Stimulated activated naive CD8-positive, alpha-beta T cell treated with anti-CD3 and anti-CD28 coated beads, Interleukin-15, Interleukin-2, amounts not matched to agents 100 U/mL and 50 U/mL, for 24 hours (primary cell): ENCODE measurements around the gene DPF3.
A peak's percentile ranks its signal among the peaks of the same experiment; 100 is the strongest.

Experiments used
- ATAC-seq: fragments of 150-1000 bp; cut with Tn5 transposase; one replicate; pipeline ENCODE4 v1.10.0; 2021
- DNase-seq: peaks from one replicate; pipeline ENCODE4 v3.0.0; 2021

The DPF3 gene

DNA sequence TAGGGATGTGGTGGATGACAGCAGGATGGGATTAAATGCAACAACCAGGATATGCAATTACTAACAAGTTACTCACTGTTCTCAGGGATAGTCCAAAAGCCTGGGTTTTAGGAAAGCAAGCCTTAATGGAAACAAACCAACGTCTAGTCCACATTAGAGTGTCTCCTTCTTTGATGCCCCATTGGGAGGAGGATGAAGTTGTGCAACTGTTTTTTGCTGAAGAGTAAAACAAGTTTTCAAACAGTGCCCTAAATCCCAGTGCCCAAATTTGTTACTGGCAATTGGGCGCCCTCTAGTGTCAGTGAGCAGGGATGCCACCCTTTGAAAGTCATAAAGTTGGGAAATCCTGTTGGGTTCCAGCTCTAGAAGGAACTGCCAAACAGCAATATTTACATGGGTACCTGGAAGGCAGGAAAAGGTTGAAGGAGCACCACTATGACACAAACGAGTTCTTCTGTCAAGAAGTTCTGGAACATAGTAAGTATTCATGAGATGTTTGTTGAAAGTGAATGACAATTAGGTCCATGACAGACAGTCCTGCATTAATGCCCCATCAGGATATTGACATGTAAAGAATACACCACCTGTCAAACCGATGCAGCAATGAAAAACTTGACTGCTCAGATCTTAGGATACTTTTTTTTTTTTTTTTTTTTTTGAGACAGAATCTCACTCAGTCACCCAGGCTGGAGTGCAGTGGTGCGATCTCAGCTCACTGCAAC lies 11.1 kb upstream of the DPF3 start:
- DNase-seq (peak; percentile 55), ATAC-seq (no peak)

DNA sequence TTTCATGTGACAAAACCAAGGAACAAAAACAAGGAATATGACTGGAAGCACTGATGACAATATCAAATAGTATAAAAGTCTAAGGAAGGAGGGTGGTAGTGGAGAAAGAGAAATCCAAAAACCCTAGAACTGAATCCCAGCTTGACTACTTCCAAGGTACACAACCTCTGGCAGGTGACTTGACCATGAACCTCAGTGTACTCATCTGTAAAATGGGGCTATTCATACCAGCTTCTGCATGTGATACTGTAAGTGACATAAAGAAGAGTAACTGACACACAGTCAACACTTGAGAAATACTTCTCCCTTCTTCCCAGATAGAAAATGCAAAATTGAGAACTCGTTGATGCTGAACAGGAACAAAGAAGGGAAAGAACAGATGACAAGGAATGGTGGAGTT lies 10.3 kb upstream of the DPF3 start:
- ATAC-seq (no peak), DNase-seq (no peak)

DNA sequence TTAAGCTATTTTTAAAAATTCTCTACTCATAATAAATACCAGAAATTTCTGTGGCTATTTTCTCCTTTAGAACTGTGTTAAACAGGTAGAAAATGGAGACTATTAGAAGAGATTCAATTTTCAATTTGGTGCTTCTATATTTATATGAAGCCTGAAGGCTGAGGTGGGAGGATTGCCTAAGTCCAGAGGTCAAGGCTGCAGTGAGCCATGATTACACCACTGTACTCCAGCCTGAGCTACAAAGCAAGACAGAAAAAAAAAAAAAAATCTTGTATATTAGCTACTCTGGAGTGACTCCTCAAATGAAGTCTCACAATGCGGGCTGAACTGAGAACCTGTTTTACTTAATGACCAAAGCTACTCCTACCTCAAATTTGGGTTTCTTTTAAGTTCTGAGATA lies 9.8 kb upstream of the DPF3 start:
- ATAC-seq, result no peak
- no peak for DNase-seq

DNA sequence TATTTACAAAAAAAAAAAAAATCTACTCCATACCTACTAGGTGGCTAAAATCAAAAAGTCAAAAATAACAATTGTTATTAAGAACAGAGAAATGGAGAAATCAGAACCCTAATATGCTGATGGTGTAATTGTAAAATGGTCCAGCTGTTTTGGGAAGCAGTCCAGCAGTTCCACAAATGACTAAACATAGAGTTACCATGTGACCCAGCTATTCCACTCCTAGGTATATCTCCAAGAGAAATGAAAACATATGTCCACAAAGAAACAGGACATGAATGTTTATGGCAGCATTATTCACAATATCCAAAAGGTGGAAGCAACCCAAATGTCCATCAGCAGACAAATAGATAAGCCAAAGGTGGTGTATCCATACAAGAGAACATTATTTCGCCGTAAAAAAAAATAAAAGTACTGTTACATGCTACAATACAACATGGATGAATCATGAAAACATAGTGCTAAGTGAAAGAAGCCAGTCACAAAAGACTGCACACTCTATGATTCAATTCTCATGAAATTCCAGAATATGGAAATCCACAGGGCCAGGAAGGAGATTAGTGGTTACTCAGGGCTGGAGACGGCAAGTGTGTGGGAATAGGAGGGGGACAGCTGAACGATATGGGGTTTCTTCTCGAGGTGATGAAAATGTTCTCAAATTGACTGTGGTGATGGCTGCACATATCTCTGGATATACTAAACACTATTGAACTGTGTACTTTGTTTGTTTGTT lies 9.1 kb upstream of the DPF3 start:
- no peak for ATAC-seq
- DNase-seq, result no peak

DNA sequence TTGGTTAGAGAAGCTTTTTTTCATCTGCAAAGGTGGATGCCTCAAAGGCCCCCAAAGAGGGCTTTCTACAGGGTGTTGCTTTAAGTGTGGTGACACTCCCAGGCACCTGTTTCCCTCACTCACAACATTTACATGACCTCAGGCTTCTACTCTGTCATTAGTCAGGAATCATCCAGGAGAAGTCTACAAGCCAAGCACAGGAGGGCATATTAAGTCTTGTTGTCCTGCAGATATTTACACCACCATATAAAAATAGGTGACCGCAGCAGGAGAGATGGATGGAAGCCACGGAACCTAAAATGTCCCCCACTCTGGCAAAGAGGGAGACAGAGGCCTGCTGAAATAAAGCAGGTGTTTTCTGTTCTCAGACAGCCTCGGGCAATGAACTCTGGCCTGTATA lies 7.5 kb upstream of the DPF3 start:
- ATAC-seq (no peak), DNase-seq (no peak)

DNA sequence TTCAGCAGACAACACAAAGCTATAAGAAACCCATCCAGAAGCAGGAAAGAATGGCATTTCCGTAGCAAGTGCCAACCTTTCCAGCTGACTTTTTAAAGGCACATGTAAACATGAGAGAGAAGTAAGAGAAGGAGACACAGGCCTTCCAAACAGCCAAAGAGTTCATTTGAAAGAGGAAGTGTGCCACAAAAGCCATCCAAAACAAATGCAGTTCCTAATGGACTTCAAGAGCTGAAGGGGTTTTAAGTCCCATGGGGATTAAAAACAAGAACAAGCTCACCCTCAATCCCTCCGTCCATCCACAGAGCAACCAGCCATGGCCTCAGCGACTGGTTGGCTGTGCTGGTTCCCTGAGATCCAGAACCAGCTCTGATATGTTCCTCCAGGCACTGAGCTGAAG lies 4.5 kb upstream of the DPF3 start:
- DNase-seq, result no peak
- ATAC-seq, result no peak

DNA sequence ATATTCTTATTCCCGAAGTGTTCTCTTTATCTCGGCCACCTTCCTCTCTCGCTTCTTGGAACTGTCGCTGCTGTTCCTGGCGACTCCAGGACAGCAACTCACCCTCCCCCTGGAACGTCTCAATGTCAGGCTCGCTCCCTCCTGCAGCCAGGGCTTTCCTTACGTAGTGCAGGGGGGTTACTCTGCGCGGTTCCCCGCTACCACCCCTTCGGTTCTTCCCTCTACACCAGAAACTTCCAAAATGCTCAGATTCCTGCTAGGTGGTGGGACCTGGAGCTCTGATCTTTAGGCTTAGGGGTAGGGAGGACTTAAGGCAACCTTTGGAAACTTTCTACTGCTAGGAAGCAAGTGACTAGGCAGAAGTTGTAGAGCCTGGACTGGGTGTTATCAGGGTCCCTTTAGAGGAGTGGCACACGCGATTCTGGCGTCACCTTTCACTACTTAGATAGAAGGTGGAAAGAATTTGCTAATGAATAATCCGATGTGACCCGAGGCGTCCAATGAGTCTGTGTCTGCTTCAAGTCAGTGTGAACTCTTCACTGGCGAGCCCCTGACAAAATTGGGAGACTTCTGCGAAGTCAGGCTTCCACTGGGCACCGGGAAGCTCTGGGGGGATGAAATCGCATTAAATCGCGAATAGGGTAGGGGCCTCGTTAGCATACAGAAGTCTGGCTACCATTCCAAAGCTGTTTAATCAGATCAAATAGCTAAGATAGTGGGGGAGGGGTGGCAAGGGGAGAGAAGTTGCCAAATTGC lies 900 bp upstream of the DPF3 start:
- no peak for ATAC-seq
- DNase-seq, result peak; percentile 8

DNA sequence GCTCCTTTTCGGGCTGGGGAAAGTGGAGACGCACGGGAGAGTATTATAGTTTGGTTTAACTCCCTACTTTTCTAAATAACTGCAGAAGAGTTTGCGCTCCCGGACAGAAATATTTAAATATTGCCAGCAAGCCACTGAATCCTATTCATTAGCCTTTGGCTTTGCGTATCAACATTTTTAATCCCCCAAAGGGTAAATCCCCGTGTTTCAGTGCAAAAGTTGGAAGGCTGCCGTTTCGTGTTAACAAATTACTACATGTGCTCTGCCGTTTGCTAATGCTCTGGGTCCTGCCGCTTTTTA lies 372 bp upstream of the DPF3 start:
- ATAC-seq (no peak), DNase-seq (no peak)

DNA sequence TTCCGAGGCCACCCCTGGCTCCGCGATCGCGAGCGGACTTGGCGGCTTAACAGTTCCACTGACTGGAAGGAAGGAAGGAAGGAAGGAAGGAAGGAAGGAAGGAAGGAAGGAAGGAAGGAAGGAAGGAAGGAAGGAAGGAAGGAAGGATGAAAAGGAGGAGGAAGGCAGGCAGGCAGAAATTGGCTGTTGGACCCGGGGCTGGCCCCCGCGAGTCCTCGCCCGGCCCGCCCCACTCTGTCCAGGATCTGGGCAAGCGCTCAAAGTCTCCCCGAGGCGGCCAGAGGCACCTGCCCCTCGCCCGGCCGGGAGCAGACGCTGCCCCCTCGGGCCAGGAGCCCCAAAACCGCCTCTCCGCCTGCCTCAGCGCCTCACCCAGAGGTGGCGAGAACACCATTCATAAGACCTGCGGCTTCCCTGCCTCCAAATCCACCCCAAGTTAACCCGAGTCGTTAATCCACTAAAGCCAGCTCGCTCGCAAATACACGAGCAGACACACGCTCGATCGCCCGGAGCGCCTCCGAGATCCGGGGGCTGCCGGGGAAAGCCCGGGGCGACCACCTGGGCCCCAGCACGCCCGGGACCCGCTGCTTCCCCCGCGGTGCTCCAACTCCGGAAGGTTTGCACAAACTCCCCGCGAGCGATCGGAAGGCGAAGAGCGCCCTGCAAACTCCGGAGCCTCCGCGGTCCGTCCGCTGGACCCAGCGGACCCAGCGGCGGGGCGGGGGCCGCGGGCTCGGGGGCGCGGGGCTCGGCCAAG lies 844 bp downstream of the DPF3 start:
- DNase-seq, result peak; percentile 48

DNA sequence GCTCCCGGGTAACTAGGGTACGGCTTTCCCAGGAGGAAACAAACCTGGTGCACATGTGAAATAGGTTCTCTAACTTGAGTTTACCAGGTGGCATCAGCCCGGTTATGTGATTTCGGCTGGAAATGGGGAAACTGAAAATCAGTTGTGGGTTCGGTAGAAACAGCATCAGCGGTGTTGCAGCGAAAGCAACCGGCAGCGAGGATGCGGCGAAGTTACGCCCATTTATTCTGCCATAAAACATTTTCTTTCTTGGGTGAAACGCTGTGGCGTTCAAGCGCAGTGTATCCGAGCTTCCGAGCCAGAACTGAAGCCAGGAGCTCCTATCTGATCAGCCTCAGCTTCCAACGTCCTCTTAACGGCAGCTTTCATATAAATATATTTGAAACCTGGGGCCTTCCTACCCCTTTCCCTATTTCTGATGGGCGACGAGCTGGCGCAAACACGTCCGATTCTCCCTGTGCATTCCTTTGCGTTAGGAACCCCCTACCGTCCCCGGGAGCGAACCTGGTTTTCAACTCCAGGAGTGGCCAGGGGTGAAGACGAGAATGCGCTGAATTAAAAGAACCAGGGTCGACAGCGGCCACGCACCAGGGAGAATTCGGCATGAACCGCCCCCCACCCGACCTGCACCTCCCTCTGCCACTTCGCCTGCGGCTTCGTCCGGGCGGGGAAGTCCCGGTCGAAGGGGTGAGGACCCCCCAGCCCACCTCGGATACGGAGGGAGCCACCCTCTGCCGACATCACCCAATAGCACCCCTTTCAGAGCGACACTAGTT lies 1.6 kb downstream of the DPF3 start:
- ATAC-seq (no peak), DNase-seq (peak; percentile 28)

More for the DNA sequence above, 844 bp downstream of the DPF3 start:
- peak; percentile 8 for ATAC-seq

DNA sequence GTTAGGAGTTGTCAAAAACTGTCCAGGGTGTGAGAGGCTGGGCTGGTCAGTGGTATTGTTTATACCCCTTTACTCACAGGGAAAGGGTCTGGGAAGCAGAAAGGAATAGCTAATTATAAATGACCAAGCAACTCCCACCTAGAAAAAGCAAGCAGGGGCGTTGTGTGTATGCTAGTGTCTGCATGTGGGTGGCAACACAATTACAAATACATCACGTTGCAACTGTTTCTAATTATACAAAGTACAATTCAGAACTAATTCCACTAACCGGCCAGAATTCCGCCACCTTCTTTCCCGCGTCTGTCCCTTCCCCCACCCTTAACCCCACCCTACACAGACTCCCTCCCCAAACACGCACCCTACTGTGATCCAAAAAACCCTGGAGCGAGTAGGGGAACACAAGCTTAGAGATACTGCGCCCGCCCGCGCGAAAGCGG lies 2.2 kb downstream of the DPF3 start:
- ATAC-seq (no peak), DNase-seq (no peak)

DNA sequence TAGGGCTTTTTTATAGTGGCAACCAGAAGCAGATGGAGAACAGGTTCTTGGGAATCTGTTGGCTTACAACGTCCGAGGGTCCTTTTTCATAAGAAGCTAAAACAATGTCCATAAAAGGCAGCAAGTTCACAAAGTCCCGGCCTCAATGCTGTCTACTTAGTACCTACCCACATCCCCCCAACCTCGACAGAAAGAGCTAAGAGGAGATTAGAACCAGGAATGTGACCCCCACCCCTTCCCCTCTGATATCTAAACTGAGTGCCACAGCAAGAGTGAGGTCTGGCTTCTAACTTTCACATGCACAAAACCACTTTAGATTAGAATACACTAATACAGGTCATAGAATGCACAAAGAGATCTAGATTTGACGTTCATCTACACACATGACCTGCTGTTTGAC lies 4.5 kb downstream of the DPF3 start:
- DNase-seq, result no peak
- ATAC-seq, result no peak

DNA sequence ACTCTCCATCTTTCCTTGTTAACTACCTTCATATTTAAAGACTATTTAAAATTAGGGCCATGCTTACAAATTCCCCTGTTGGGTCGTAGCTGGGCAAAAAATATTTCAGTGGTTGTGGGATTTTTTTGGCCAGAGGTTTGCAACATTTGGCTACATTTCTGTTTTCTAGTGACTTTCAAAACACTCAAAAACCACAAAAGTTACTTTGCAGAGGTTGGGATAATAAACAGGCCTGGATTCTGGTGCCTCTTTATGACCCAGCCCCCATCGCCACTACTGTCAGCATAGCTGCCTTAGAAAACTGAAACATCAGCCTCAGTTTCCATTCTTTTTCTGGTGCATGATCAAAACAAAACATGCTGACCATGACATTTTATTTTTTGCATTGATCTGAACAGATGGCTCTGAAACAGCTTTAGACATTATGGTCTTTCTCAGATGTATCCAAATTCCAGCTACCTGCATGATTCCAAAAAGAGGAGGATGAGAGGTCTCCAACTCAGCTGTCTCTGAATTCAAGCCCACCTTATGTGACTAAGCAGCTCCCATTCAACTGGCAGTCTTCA lies 5.2 kb downstream of the DPF3 start:
- no peak for DNase-seq
- no peak for ATAC-seq

DNA sequence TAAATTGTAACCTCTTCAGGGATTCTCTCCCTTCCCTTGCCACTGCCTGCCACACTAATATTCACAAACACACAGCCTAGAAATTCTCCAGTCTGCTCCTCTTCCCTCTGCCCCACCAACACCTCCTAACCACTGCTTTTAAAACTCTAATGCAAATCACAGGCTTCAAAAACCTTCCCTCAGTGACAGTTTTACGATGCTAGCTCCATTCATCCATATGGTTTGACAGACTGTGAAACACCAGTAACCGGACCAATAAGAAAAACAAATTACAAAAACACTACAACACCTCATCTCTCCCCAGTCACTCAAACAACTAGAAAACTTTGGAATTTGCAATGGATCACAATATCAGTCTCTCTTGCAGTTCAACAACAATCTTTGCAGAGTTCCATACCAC lies 5.7 kb downstream of the DPF3 start:
- DNase-seq, result no peak
- no peak for ATAC-seq

DNA sequence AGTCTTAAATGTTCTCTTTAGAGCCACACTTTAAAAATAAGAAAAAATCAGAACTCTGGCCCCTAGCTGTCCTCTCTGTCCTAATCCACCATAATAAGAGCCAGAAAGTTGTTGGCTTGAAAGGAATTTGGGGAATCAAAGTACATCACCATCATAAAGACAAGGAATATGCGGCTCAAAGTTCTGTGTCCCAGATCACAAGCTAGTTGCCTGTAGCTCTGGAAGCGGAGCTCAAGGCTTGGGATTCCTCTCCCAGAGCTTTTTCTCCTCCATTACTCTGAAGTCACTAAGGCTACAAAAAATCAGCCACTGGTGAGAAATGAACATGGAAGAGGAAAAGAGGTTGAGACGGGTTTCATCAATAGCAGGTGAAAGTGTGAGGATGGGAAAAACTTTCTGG lies 6.4 kb downstream of the DPF3 start:
- no peak for DNase-seq
- ATAC-seq, result no peak

DNA sequence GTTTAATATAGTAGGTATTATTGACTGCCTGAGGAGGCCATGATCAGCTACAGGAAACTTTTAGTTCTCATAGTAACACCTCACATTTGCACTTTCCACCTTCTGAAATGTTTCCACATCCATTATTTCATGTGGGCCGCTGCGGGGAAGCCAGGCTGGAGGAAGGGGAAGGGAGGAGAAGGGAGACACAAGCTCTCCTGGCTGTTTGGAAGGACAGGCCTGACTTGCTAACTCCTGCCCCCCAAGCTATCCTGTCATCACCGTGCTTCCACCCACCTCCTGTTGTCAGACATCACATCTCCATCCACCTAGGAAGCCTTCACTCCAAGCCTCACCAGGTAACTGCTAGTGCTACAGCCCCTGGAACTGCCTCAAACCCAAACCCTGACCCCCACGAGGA lies 9.5 kb downstream of the DPF3 start:
- DNase-seq (no peak), ATAC-seq (no peak)

DNA sequence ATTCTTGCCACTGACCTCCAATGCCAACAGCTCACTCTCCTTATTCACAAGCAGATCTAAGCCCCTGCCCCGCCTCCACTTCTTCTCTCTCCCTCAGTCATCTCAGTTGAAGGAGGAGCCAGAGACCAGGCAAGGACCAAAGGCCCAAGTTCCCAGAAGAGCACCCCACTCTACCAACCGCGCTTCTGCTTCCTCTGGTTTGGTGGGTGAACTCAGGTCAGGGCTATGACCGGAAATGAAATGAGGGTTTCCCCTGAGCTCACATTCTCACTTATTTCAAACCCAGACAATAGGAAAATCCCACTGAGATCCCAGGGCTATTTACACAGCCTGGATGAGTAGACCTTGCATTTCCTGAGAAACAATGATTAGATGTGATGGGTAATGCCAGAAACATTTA lies 9.9 kb downstream of the DPF3 start:
- DNase-seq, result peak; percentile 20

DNA sequence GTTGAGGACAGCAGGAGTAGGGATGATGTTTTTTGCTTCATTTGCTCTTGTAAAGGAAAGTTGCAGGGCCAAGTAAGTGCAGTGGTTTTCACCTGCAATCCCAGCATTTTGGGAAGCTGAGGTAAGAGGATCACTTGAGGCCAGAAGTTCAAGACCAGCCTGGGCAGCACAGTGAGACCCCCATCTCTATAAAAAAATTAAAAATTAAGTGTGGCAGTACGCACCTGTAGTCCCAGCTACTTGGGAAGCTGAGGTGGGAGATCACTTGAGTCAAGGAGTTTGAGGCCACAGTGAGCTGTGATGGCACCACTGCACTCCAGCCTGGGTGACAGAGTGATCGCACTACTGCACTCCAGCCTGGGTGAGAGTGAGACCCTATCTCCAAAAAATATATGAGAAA lies 10.8 kb downstream of the DPF3 start:
- DNase-seq, result no peak
- no peak for ATAC-seq

More for the DNA sequence above, 9.9 kb downstream of the DPF3 start:
- peak; percentile 70 for ATAC-seq

DNA sequence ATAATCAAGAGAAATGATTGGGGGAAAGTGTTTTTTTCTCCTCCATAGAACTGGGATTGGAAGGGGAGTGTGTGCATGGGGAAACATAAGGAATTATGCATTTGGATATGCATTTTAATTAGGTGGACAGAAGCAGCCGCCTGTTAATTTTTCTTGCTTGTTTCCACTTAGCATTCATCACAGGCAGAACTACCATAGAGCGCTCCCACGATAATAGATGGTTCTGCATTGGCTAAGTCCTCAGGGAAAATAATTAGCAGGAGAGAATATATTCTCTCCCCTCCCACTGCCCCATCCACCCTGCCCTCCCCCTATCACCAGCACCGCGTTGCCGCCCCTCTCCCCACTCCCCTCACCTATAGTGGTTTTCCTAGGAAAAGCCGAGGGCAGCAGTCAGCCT lies 11.4 kb downstream of the DPF3 start:
- no peak for ATAC-seq
- no peak for DNase-seq

DNA sequence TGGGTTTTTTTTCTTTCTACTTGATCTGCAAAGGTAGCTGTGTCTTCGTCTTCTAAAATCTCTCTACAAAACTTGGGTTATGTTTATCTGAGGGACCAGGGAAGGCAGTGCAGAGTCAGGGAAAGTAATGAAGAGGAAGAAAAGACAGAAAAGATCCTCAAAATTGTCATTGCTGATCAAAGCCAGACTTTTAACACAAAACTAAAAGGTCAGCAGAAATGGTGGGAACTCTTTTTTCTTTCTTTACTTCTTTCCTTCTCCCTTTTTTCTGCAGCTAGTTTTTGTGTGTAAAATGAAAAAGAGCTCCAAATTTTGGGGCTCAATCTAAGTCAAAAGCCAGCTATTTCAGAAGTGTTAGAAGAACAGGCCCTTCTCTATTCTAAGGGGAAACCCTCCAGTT lies 11.9 kb downstream of the DPF3 start:
- DNase-seq (no peak), ATAC-seq (no peak)

DNA sequence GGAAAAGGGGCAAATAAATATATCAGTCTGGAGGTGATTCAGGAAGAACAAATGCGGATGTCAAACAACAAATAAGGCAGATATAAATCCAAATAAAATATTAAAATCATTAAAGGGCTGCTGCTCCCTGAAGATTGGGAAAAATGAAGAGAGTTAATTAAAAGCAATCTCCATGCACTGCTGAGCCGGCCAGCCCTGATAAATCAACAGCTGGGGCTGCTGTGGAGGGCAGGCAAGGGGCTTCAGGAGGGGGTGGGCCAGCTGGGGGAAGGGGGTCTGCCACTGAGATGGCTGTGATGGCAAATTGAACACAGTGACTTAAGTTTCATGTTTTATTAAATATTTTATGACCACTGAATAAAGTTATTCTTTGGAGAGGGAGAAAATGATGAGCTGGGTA lies 12.4 kb downstream of the DPF3 start:
- DNase-seq (no peak), ATAC-seq (no peak)

DNA sequence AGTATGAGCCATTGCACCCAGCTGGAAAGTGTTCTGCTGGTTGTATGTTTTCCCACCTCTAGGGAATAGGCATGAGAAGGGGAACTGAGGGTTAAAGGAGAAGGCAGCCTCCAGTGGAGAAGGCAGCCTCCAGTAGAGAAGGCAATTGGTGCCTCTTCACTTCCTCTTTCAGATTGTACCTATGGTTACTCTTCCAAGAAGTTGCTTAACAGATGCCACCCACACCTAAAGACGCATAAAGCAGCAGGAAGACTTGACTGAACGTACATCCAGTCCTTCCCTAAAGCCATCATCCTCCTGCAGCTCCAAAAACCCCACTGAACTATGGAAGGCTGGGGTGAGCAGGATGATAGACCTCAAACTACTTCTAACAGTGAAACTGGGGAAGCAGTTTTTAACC lies 13.1 kb downstream of the DPF3 start:
- no peak for ATAC-seq
- no peak for DNase-seq
